Endothelial cell of umbilical vein (primary cell): ENCODE data around the gene FOXS1. TPM values are rescaled to one million over a fixed set of nuclear protein-coding genes. Genes with fewer than 3 reads are reported as not detected.
A peak's percentile ranks its signal among the peaks of the same experiment; 100 is the strongest.

Experiments
- BruUV-seq: library from RNA; stranded (reverse); fragments of 400-500 nt; replicated peaks from 2 replicates; lab custom pipeline; 2021; lab: Mats Ljungman, UMichigan
- CTCF ChIA-PET: fragments of 300-600, 350-600 bp; sonication (Branson Sonifier 250); formaldehyde crosslinking; loops from one replicate; lab custom pipeline; 2021; ENCODE audit warnings: antibody characterized with exemption, inconsistent platforms; lab: Charles Lee
- POLR2A ChIA-PET: fragments of 300-600, 350-600 bp; sonication (Branson Sonifier 250); formaldehyde crosslinking; loops from one replicate; lab custom pipeline; 2021; ENCODE audit warnings: antibody characterized with exemption, inconsistent platforms; lab: Charles Lee
- DNase-seq: peaks from one replicate; pipeline ENCODE4 v3.0.0-alpha.2; 2011; ENCODE audit warnings: low read depth, low spot score
- FAIRE-seq: peaks from 2 replicates; lab custom pipeline; 2011; peaks lifted over from hg19 to GRCh38; lab: Jason Lieb, UNC
- H2AFZ ChIP-seq: 2 replicates; pipeline ENCODE4 v1.6.0; 2012; ENCODE audit warnings: low read depth, low read length, control low read depth, inconsistent platforms
- H3K27ac ChIP-seq: 2 replicates; pipeline ENCODE4 v1.5.1; 2011; ENCODE audit warnings: low read depth, mild to moderate bottlenecking, control low read depth, low read length, moderate library complexity; ENCODE audit not compliant: insufficient read depth
- H3K27me3 ChIP-seq, 2 experiments: 2 replicates each; pipeline versions ENCODE4 v1.6.0 to v1.6.1; 2011; ENCODE audit warnings: low read length in 2 of 2, mixed read lengths in 1 of 2; ENCODE audit not compliant: control insufficient read depth in 2 of 2, insufficient read depth in 2 of 2
- H3K36me3 ChIP-seq, 2 experiments: 2 replicates in 1 of 2; 3 replicates in 1 of 2; pipeline ENCODE4 v1.5.1; 2011; ENCODE audit warnings: low read length in 2 of 2, mild to moderate bottlenecking in 1 of 2, moderate library complexity in 1 of 2; ENCODE audit not compliant: control insufficient read depth in 2 of 2, insufficient read depth in 2 of 2; ENCODE audit errors: extremely low read depth in 1 of 2
- H3K4me1 ChIP-seq: 3 replicates; pipeline ENCODE4 v1.5.1; 2011; ENCODE audit warnings: mild to moderate bottlenecking, low read length; ENCODE audit not compliant: control insufficient read depth, insufficient read depth; ENCODE audit errors: extremely low read depth
- H3K4me2 ChIP-seq: 2 replicates; pipeline ENCODE4 v1.6.1; 2011; ENCODE audit warnings: low read length, control low read depth, mixed read lengths; ENCODE audit not compliant: insufficient read depth
- H3K4me3 ChIP-seq, 3 experiments: fragments of 200-600 bp in 1 of 3; sonication (generic), shearing (Covaris generic) in 1 of 3; replicated peaks in 1 of 3; 2 replicates each; pipeline ENCODE4 v1.5.1; 2011 to 2016; ENCODE audit warnings: control low read depth in 3 of 3, low read length in 3 of 3, mild to moderate bottlenecking in 2 of 3, inconsistent platforms in 1 of 3, low read depth in 1 of 3, moderate library complexity in 1 of 3; ENCODE audit not compliant: insufficient read depth in 1 of 3
- H3K79me2 ChIP-seq: 2 replicates; pipeline ENCODE4 v1.6.0; 2012; ENCODE audit warnings: low read length, inconsistent platforms; ENCODE audit not compliant: control insufficient read depth, insufficient read depth
- H3K9ac ChIP-seq: replicated peaks from 2 replicates; pipeline ENCODE3; 2011; ENCODE audit warnings: low read length, control low read depth; ENCODE audit not compliant: insufficient read depth; ENCODE audit errors: extremely low read depth
- H3K9me1 ChIP-seq: replicated peaks from 3 replicates; pipeline ENCODE4 v1.6.0; 2011; ENCODE audit warnings: mild to moderate bottlenecking, low read length; ENCODE audit not compliant: control insufficient read depth, insufficient read depth; ENCODE audit errors: extremely low read depth
- H3K9me3 ChIP-seq: replicated peaks from 2 replicates; pipeline ENCODE4 v1.5.1; 2012; ENCODE audit warnings: low read length, inconsistent platforms; ENCODE audit not compliant: control insufficient read depth, insufficient read depth
- H4K20me1 ChIP-seq: replicated peaks from 2 replicates; pipeline ENCODE3; 2011; ENCODE audit warnings: mild to moderate bottlenecking, low read length; ENCODE audit not compliant: control insufficient read depth, insufficient read depth; ENCODE audit errors: extremely low read depth
- EZH2 ChIP-seq: IDR thresholded peaks from 2 replicates; pipeline ENCODE4 v1.6.1; 2012; ENCODE audit warnings: borderline replicate concordance, low read depth, mild to moderate bottlenecking, moderate library complexity, low read length, inconsistent platforms; ENCODE audit not compliant: severe bottlenecking
- FOS ChIP-seq: IDR thresholded peaks from 2 replicates; pipeline ENCODE4 v1.6.1; 2011; ENCODE audit warnings: mild to moderate bottlenecking, low read length, moderate library complexity, borderline replicate concordance; ENCODE audit not compliant: insufficient read depth
- GATA2 ChIP-seq: IDR thresholded peaks from 2 replicates; pipeline ENCODE4 v1.7.0; 2011; ENCODE audit warnings: low read depth, mild to moderate bottlenecking, moderate library complexity, mixed read lengths, low read length; ENCODE audit not compliant: insufficient read length, insufficient read depth
- JUN ChIP-seq: IDR thresholded peaks from 2 replicates; pipeline ENCODE4 v1.6.1; 2011; ENCODE audit warnings: borderline replicate concordance, low read depth; ENCODE audit not compliant: insufficient read length, insufficient read depth
- MYC ChIP-seq: IDR thresholded peaks from one replicate; pipeline ENCODE4 v1.6.1; 2011; ENCODE audit warnings: mild to moderate bottlenecking, low read depth, low read length
- POLR2AphosphoS5 ChIP-seq: IDR thresholded peaks from 2 replicates; pipeline ENCODE4 v1.6.1; 2012; ENCODE audit warnings: low read depth, mild to moderate bottlenecking, control low read depth, low read length, moderate library complexity; ENCODE audit not compliant: insufficient read depth
- dilution Hi-C: fragments of 300-500 bp; cut with MboI; formaldehyde crosslinking; loops from one replicate; pipeline ENCODE4 v1.15.0; 2019; ENCODE audit warnings: low sequenced_read_pairs; ENCODE audit not compliant: extremely low pct_ligation_motif_present
- intact Hi-C: fragments of 100-400 bp; cut with micrococcal nuclease; formaldehyde crosslinking; loops from one replicate; pipeline ENCODE4 v1.10.0; 2022
- polyA plus RNA-seq, 4 experiments: library from polyadenylated mRNA; depleted of rRNA in 3 of 4; stranded (reverse) in 3 of 4; unstranded in 1 of 4; fragments of >200 nt; gene quantifications; 2 replicates each; pipeline versions ENCODE4 v1.2.1 to v1.2.3, GENCODE V29; 2011 to 2012; ENCODE audit warnings: missing spikeins in 1 of 4
- total RNA-seq: library from RNA; stranded (reverse); gene quantifications from 2 replicates; pipeline ENCODE4 v1.2.3, GENCODE V29; 2021
- TF ChIP-seq, protein P1 (sequence below): IDR thresholded peaks from 2 replicates; pipeline ENCODE4 v1.6.1; 2011; ENCODE audit not compliant: insufficient read depth, insufficient read length
- TF ChIP-seq, protein P2 (sequence below), 2 donors: IDR thresholded peaks; 1 replicate in 1 of 2; 2 replicates in 1 of 2; pipeline ENCODE4 v1.5.1; 2011; ENCODE audit warnings: low read length in 2 of 2, mild to moderate bottlenecking in 2 of 2, moderate library complexity in 2 of 2, control low read depth in 1 of 2, inconsistent platforms in 1 of 2, low read depth in 1 of 2; ENCODE audit not compliant: insufficient read depth in 1 of 2; ENCODE audit errors: extremely low read depth in 1 of 2

Gene FOXS1
- total and polyA plus RNA-seq, 2 donors (not counting 3 experiments of a cell fraction or from before 2014, with no cell fraction given): 0.84 TPM; not detected in 1

DNA sequence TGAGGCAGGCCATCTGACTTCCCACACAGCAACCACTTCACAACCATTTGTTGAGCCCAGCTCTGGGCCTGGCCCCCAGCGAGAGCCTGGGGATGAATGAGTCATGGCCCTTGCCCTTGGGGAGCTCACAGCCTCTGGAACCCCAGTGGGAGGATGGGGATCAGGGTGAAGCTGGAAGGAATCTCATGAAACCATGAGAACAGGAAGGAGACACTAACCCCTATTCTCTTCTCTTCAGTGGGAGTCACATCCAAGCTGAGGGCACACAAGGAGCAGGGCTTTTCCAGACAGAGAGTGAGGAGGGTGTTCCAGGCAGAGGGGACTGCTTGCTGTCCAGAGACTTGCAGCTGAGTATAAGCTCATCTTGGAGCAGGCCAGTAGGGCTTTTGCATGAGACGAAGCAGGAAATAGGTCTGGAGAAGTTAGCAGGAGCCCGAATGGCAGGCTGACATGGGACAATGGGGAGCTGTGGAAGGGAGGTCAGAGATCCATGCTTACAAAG lies 7.5 kb downstream of the FOXS1 start:
- Histone ChIP-seq H3K27ac (peak overlapping the region; percentile 57), H2AFZ (no peak overlapping the region), H3K4me1 (peaks cover 53% of the 10 kb centered on the region), H3K4me2 (no peak overlapping the region), H4K20me1 (no peaks in the 10 kb centered on the region), H3K9me1 (no peaks in the 10 kb centered on the region), H3K9me3 (no peaks in the 10 kb centered on the region), H3K36me3 (no peaks in the 10 kb centered on the region), H3K79me2 (no peaks in the 10 kb centered on the region), H3K4me3 (no peak overlapping the region), H3K27me3 (no peaks in the 10 kb centered on the region), H3K9ac (no peak overlapping the region)
- ChIA-PET POLR2A (no interaction called here), CTCF (interaction anchor here (0.6 to 25.3 kb wide), 3 partner anchors 12 to 253 kb away, joined by 3 to 619 read pairs (median 82); partner anchors contain the start of gene FOXS1)
- BruUV-seq: no TSS peak
- TF ChIP-seq POLR2AphosphoS5 (no peak), EZH2 (no peak), JUN (no peak), FOS (peak; percentile 42)
- TF ChIP-seq, protein P1, sequence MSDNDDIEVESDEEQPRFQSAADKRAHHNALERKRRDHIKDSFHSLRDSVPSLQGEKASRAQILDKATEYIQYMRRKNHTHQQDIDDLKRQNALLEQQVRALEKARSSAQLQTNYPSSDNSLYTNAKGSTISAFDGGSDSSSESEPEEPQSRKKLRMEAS: no peak
- dilution Hi-C loops: no loop called here
- DNase-seq (peak; percentile 58), FAIRE-seq (peak; percentile 73)
- intact Hi-C loops: loop anchor here (1.0 kb wide), 1 partner anchor 15 kb away; no protein-coding TSS in a partner anchor

DNA sequence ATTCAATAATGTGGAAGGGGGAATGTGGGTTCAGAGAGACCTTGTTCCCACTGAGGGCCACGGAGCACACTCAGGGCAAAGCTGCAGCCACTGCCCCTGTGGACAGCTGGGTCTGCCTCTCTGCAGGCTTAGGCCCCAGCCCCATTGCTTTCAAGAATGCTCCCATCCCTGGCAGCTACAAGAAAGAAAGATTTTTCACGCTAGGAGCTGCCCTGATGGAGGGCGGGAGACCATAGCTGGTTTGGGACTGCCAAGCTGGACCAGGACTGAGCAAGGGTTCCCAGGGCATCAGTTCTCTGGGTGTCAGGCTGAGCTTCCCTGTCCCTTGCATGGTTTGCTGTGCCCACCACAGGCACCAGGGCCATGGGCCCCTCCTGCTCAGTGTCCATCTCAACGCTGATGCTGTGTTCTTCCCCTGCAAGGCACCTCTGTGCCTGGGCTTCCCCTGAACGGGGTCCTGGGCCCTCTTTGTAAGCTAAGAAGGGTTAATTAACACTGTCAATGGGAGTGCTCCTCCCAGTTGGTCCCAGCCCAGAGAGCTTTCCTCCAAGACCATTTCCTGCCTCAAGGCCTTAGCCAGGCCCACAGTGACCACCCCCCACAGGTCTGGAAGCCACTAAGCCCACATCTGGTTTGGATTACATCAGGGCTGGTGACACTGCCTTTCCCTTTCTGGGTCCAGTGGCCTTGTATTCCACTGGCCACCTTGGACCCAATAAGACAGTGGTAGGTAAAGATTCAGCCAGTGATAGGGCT lies 8.4 kb downstream of the FOXS1 start:
- TF ChIP-seq, protein P2, sequence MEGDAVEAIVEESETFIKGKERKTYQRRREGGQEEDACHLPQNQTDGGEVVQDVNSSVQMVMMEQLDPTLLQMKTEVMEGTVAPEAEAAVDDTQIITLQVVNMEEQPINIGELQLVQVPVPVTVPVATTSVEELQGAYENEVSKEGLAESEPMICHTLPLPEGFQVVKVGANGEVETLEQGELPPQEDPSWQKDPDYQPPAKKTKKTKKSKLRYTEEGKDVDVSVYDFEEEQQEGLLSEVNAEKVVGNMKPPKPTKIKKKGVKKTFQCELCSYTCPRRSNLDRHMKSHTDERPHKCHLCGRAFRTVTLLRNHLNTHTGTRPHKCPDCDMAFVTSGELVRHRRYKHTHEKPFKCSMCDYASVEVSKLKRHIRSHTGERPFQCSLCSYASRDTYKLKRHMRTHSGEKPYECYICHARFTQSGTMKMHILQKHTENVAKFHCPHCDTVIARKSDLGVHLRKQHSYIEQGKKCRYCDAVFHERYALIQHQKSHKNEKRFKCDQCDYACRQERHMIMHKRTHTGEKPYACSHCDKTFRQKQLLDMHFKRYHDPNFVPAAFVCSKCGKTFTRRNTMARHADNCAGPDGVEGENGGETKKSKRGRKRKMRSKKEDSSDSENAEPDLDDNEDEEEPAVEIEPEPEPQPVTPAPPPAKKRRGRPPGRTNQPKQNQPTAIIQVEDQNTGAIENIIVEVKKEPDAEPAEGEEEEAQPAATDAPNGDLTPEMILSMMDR (IDR thresholded peaks at IDR 0.05; ENCODE audit: extremely low read depth in 1 of 2, insufficient read depth in 1 of 2, low read depth in 1 of 2, low read length in 2 of 2): no peak
- TF ChIP-seq EZH2 (no peak), FOS (no peak), POLR2AphosphoS5 (no peak), MYC (no peak), JUN (no peak), GATA2 (no peak)
- Histone ChIP-seq H3K4me1 (peaks cover 43% of the 10 kb centered on the region), H3K36me3 (no peaks in the 10 kb centered on the region), H3K9ac (no peak overlapping the region), H3K27ac (peak overlapping the region; percentile 57), H2AFZ (no peak overlapping the region), H3K9me3 (no peaks in the 10 kb centered on the region), H3K9me1 (no peaks in the 10 kb centered on the region), H3K4me2 (no peak overlapping the region), H3K4me3 (no peak overlapping the region), H3K79me2 (no peaks in the 10 kb centered on the region), H3K27me3 (no peaks in the 10 kb centered on the region), H4K20me1 (no peaks in the 10 kb centered on the region)
- ChIA-PET CTCF (interaction anchor here (1.2 to 25.3 kb wide), 3 partner anchors 13 to 115 kb away, joined by 3 to 619 read pairs (median 82); partner anchors contain the start of genes FOXS1 and PDRG1), POLR2A (no interaction called here)
- intact Hi-C loops: no loop called here
- no TSS peak for BruUV-seq
- no peak for FAIRE-seq
- dilution Hi-C loops: no loop called here
- no peak for DNase-seq
